NCI-H2196 treated with DMSO at 0.1 percent for 48 hours (cell line): Measurements from ENCODE around the gene ABHD6.
"Not testable (repeated sequence)": the region's sequence is repeated elsewhere in the genome, so short reads cannot be mapped to it uniquely, and the experiment has no call there.

ENCODE experiments used
- DNase-seq: peaks from one replicate; lab custom pipeline; 2025; ENCODE audit not compliant: unreplicated experiment; lab: John Stamatoyannopoulos, UW

ABHD6 gene

DNA sequence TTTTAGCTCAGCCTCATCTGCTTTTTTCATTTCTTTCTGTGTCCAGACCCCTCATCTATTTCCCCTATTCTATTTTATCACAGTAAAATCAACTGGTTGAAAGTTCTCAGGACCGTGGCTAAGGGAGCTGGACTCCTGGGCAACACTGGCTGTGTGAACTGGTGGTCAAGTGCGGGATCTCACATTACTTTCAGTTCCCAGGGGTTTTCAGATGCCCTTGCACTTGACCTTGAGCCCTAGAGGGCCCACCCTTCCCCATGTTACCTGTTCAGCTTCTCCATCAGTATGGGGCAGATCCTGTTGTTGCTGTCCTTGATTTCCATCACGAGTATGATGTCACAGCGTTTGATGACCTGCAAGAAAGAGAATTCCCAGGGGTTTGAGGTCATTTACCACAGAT, 29.6 kb upstream of the ABHD6 start:
- no peak for DNase-seq

DNA sequence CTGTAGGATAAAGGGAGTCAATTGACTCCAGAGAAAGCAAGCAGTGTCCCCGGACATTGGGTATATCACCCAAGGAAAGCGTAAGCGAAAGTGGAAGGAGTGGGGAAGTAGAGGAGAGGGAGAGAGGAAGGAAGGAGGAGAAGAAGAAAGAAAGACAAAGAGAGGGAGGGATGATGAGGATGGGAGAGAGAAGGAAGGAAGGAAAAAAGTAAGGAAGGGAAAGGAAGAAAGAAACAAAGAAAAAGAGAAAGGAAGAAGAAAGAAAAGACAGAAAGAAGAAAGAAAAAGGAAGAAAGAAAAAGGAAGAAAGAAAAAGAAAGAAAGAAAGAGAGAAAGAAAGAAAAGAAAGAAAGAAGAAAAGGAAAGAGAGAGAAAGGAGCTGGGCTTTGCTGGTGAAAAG, 27.7 kb upstream of the ABHD6 start:
- no peak for DNase-seq

DNA sequence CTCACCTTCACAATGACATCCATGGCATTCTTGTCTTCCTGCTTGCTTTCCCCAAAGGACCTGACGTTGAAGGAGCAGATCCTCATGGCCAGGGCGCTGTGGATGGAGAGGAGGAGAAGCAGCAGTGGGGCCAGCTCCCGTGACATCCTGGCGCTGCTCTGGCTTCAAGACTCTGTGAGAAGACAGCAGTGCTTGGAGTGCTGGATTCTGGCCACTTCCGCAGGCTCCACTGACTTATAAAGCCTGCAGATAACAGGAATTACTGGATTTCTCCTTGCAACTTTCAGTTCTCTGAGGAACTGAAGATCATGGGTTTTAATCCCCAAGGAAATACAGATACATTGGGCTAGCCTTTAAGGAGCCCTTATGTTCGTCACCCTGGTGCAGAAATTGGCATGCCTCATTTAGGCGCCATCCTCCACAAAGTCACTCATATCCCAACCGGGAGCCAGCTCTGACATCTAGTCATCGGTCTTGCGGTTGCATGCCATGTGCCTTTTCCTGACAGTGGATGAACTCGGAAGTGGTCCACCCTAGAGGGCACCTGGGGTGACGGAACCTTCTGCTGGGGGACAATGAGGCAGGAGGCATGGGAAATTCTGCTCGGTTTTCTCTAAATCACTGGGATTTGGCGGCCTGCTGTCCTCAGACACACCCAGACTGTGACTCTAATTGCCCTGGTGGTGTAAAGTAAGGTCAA, 26.7 kb upstream of the ABHD6 start, which contains the start of gene DNASE1L3:
Gene DNASE1L3, minus strand, starts transcription at position 212 of the 700 bp plus-strand sequence. Its CDS starts 66 bp downstream, at position 146.
- DNase-seq: no peak

DNA sequence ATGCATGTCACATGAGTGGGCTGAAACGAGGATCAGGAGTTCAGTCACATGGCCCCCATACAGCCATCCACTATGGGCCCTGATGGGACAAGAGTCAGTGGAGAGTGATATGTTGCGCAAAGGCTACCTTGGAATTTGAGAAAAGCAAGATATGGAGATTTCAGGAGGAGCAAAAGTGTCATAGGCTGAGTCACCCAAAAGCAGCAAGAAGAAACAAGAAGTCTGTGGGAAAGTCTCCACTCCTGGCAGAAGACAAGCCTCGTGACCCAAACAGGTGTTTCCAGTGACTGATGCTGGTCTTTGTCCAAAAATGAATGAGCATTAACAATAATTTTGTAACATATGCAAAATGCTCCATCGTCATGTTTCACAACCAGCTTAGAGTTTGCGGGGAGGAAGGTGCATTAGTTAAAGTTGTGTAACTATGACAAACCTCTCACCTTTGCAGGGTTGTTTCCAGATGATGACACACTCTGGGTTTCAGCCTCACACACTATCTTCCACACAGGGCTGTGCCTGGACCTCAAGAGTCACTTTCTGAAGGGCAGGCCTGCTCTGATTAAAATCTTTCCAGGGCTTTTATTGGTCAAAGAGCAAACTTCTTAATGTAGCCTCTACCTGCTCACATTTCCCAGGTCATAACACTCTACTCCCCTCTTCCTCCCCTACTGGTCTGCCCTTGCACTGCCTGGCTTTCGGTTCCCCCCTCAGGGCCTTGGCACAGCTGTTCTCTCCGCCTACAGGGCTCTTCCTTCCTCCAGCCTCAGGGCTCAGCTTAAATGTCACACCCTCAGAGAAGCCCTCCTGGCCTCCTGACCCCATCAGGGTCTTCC, 22.9 kb upstream of the ABHD6 start:
- no peak for DNase-seq

DNA sequence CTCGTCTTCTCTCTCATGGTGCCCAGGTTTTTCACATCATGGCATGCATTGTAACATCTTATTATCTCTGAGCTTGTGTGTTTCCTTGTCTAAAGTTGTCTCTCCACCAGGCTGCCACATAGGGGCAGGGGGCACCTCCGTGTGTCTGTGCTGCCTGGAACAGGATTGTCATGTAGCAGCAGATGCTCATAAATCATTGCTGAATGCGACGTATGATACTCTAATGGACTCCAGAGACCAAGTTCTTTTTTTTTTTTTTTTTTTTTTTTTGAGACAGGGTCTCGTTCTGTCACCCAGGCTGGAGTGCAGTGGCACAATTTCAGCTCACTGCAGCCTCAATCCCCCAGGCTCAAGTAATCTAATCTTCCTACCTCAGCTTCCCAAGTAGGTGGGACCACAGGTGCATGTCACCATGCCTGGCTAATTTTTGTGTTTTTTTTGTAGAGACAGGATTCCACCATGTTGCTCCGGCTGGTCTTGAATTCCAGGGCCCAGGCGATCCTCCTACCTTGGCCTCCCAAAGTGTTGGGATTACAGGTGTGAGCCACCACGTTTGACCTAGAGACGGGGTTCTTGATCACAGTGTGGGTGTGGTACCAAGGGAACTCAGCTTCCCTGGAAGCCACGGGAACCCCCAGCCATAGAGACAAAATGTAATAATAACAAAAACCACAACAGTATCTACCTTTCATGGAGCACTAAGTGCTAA, 22.1 kb upstream of the ABHD6 start:
- DNase-seq: no peak

DNA sequence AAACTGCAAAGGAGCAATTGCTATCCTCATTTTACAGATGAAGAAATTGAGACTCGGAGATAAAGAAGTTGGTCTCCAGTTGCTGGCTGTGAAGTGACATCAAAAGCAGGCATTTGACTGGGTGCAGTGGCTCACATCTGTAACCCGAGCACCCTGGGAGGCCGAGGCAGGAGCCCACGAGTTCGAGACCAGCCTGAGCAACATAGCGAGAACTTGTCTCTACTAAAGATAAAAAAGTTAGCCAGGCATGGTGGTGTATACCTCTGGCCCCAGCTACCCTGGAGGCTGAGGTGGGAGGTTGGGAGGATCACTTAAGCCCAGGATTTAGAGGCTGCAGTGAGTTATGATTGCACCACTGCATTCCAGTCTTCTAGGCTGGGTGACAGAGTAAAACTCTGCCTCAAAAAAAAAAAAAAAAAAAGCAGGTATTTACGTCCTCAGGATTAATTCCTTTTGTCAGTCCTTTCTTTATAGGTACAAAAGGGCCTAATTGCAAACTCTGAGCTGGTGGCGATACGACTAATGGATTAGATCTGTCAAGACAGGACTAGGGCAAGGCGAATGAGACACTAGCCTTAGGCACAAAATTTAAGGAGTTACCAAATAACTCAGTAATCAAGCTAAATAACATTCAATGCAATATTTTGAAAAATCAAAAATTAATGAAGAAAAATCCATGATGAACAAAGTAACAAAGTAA, 20.9 kb upstream of the ABHD6 start:
- DNase-seq: no peak

DNA sequence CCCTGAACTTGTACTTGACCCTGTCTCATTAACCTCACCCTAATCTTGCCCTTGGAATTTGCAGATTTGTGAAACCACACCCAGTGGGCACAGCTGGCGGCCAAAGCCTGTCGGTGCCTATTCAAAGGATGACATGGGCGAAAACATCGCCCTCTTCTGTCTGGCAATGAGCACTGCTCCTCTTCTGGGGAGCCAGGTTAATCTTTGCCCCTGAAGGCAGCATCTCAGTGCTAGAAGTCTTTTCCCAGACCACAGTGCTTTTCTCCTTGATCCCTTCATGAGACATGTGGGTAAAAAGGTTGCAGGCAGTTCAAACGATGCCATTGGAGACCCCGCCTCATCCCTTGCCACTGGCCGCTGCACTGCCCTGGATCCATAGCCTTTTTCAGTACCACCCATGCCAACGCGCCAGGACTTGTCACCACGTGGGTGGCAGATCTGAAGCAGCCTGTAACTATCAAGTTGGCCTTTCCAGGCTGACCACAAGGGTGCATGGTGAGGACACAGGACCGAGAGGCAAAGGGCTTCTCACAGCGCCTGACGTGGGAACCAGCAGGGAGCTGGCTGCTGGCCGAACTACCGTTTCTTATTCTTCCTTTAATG, 20.3 kb upstream of the ABHD6 start:
- DNase-seq: peak; percentile 2

DNA sequence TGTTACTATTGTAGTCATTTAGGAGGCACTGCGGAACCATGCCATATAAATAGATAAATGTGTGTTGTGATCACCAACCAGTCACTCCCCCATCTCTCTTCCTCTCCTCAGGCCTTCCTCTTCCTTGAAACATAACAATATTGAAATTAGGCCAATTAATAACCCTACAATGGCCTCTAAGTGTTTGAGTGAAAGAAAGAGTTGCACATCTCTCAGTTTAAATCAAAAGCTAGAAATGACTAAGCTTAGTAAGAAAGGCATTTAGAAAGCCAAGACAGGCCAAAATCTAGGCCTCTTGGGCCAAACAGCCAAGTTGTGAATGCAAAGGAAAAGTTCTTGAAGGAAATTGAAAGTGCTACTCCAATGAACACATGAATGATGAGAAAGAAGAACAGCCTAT, 18.7 kb upstream of the ABHD6 start:
- DNase-seq: no peak

DNA sequence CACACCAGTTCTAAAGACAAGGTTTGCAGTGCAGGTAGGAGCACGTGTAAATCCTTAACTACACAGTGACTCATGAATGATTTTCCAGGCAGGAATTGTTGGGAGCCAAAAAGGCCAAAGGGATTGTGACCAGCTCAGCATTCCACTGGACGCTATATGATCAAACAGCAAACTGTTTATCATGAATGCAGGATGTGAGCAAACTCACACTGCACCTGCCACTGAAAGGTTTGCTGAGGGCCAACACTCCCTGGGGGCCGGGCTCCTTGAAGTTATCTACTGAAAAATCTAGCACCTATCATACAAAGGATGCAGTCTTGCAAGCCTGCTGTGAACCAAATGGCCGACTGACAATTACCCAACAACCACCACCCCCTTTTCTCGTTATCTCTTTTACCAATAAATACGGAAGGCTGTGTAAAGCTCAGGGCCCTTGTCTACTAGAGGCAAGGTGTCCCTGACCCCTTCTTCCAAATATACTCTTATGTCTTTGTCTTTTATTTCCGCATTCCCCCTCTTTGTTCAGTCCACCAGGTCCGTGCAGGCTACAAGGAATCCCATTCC, 15.3 kb upstream of the ABHD6 start:
- no peak for DNase-seq

DNA sequence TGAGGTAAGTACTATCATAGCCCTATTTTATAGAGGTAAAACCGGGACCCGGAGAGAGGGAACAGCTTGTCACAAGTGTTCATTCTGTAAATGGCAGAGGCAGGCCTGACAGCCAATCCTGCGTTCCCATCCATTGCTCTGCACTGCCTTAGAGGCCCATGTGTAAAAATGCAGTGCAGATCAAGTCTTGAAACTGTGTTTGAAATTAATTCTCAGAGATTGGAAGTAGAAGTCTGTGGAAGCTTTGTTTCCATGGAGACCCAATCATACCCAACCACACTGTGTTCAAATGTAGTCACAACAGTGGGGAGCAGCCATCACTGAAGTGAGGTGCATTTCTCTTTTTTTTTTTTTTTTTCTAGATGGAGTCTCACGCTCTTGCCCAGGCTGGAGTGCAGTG, 13.7 kb upstream of the ABHD6 start:
- DNase-seq: no peak

DNA sequence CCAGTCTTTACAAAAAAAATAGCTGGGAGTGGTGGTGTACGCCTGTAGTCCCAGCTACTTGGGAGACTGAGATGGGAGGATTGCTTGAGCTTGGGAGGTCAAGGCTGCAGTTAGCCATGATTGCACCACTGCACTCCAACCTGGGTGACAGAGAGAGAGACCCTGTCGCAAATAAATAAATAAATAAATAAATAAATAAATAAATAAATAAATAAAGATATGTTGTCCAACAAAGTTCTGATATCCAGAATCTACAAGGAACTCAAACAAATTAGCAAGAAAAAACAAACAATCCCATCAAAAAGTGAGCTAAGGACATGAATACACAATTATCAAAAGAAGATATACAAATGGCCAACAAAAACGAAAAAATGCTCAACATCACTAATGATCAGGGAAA, 9.7 kb upstream of the ABHD6 start:
- DNase-seq: not testable (repeated sequence)

DNA sequence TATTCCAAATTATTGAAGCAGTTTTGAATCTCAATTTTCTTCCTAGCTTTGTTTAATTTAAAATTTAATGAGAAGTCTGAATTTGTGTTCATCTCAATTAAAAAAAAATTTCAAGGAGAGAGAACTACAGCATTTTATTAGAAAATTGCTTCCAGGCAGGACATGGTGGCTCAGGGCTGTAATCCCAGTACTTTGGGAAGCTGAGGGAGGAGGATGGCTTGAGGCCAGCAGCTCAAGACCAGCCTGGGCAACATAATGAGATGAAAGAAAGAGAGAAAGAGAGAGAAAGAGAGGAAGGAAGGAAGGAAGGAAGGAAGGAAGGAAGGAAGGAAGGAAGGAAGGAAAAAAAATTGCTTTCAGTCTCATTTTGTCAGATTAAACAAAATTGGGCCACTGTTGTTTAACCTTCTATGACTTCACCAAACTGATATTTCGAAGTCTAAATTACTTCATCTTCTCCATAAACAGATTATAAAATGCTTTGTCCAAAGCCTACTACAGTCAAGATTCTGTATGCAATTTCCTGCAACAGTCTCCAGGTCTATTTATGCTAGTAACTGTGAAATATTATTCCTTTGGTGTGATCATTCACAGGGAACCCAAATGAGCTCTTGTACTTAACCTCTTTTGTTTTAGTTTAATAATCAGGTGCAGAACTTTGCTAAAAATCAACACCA, 6.6 kb upstream of the ABHD6 start:
- no peak for DNase-seq

DNA sequence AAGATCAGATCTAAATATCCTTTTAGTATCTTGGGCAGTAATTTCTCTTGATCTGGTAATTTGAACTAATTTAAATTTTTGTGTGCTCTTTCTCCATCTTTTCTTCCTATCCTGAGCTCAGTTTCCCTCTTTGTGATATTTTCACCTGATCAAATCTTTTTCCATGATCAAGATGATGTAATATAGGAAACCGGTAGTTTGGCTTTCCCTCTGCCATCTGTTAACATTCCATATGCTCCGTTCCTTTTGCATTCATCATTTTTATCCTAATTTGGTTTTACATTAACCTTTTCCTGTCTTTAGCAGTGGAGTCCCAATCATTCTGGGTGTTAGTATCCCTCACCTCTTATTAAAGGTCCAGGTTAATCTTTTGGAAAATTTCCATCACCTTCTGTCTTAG, 5.9 kb upstream of the ABHD6 start:
- DNase-seq: no peak

DNA sequence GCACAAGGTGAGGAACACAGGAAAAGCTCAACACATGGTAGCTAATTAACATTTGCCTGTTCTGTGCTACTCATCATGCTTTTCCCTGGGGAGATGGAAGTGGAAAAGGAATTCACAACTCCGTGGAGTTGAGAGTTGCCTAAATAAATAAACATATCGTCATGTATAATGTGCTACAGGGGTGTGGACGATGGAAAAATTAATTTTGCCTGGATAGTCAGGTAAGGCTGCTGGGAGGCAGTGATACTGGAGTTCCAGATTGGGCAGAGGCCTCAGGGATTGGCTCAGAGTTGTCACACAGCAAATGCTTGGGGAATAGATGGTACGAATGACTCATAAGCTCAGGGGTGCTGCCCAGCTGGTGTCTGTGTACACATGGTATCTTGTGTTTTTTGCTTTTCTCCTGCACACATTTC, 3.1 kb upstream of the ABHD6 start:
- peak; percentile 2 for DNase-seq

DNA sequence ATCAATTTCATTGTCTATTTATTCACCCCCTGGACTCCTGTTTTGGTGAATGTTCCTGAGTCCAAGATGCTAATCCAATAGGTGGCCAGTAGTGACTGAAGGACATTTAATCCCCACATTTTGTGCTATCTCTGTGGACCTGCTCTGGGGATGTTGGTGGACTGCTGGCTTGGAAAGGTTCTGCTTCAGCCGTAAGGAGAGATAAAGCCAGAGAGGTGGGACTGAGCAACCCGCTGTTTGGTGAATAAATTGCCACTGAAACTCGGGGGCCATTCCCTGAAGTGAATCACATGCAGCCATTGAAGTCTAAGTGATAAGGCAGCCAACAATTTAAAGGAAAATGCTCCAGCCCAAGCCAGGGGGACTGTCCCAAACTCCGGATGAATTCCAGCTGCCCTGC, 1.6 kb upstream of the ABHD6 start:
- no peak for DNase-seq

DNA sequence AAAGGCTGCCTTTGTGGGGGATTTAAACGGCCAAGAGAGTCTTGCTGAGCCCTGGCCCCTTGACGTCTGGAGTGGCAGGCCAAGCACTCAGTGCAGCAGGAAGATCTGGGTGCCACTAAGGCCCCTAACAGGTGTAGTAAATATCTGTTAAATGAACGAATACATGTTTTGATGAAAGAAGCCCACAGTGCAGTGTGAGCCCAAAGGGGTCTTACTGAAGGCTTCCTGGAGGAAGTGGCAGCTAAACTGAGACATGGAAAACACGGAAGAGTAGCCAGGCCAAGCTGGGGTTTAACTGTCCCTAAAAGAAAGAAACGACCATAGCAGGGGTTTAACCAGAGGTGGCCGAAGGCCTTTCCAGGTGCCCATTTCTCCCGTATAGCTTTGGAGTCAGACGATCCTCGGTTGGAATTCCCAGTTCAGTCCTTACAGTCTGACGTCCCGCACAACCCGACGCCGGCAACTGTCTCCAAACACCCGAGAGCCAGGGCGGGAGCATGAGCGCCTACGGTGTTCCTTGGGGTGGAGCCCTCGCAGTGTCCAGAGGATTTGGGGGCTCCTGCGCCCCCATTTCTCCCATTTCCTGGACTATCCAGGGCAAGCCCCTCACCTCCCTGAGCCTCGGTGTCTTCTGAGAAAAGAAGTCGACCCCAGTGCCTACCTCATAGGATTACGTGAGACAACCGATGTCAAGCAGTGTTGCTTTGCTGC, 910 bp upstream of the ABHD6 start:
- DNase-seq: no peak

DNA sequence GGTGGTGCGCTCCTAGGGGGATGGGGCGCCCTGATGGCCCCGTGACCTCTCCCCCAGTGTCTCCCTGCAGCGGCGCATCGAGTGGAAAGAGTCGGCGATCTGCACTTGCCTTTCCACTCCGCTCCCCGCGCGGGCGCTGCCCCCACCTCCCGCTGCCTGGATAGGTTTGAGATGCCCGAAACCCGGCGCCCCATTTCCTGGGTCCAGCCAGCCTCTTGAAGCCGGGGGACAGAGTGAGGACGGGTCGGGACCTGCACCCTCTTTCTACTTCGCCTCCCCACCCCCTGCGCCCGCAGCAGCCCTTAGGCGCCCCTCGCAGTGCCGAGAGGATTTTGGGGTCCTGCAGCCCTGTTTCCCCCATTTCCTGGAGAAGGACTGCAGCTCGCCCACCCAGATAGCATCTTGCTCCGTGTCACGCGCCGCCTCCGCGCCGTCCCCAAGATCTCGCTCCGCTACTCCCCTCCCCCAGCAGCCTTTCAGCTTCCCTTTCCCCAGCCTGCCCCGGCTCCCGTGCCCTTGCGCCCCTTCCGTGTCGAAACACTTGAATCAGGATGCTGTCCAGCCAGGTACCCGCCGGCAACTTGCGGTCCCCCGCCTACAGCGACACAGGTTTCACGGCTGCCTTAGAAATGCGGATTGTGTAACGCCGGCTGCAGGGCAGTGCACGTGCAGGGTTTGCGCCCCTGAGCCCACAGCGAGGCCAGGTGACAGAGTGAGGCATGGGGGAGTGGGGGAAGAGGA, 519 bp downstream of the ABHD6 start:
- DNase-seq: peak; percentile 20

DNA sequence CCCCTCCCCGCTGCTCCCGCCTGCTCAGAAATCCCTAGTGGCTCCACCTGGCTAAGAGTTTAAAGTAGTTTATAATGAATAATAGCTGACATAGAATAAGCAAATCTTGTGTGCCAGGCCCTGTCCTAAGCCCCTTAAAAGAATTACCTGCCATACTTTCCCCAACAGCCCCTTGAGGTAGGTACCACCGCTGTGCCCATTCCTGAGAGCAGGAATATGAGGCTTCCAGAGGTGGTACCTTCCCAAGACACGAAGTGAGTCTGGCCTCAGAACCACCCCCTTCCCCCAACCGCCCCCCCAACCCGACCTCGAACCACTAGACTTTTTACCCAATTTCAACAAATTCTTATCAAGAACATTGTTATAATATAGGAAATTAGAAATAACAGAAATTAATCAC, 1.2 kb downstream of the ABHD6 start:
- DNase-seq: no peak
